HUDEP-2 (cell line): ENCODE results near the gene KLRF1.
"Not testable (repeated sequence)": the region's sequence is repeated elsewhere in the genome, so short reads cannot be mapped to it uniquely, and the experiment has no call there.

Experiments
- DNase-seq, 76 experiments: peaks; one replicate each; lab custom pipeline; 2025; ENCODE audit not compliant: unreplicated experiment in 76 of 76; lab: John Stamatoyannopoulos, UW

KLRF1 gene

DNA sequence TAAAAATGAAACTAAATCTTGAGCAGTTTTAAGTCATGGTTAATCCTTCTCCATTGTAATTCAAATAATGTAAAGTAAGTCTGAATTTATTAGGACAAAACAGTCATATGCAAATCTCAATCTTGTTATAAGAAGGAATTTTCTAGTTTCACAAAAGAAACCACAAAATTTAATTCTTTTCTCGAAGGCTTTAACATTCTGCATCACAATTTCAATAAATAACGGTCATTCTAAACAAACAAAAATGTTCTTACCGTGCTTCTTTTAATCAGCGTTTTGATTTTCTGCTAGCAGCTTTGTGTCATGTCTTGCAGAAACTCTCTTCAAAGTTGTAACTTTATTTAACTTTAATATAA, 41.6 kb downstream of the KLRF1 start:
- no peak for DNase-seq

DNA sequence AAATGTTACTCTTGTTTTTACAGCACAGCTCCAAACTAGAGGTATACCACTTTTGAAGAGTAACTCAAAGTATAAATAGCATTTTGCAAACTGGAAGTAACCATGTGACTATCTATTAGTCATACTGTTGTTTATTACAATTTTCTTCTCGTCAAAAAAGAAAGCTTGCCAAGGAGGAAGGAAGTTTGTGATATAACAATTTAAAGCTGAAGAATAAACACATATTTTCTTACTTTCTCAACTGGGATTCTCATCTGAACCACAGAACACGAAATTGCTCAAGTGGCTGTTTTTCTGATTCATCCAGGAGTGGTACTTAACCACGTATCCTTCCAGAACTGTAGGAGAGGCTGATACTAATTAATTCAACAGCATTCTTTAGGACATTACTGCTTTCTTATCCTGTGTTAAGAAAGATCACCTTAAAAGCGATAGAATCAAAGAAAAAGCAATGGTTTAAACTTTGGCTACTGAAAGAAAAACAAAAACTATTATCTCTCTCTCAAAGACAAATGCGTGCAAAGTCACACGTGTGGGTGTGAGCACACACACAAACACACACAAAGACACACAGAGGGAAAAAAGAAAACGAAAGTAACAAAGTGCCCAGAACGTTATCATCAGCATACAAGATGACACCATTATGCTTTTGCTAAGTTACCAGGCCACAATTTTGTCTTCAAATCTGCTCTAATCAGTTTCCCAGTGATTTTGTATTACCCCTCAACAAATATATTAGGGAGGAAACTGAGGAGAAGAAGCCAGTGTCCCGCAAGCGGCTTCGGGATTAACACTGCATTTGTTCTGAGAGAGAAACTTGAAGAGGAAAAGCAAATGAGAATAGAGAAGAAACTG, 42.3 kb downstream of the KLRF1 start, which contains the start of gene CLEC2B:
CLEC2B (minus strand) TSS at position 48 of the 855 bp plus-strand sequence.
- peak in 4 of 76 experiments; percentile 1 to 21 (median 8) for DNase-seq

- DNase-seq: no peak
Measured at GRCh38 chr12:9870286-9870866, 43.1 kb downstream of the KLRF1 start.

- no peak for DNase-seq
Measured at GRCh38 chr12:9872162-9872561, 44.9 kb downstream of the KLRF1 start.

GRCh38 chr12:9872742-9873141, 45.5 kb downstream of the KLRF1 start:
- no peak for DNase-seq

DNA sequence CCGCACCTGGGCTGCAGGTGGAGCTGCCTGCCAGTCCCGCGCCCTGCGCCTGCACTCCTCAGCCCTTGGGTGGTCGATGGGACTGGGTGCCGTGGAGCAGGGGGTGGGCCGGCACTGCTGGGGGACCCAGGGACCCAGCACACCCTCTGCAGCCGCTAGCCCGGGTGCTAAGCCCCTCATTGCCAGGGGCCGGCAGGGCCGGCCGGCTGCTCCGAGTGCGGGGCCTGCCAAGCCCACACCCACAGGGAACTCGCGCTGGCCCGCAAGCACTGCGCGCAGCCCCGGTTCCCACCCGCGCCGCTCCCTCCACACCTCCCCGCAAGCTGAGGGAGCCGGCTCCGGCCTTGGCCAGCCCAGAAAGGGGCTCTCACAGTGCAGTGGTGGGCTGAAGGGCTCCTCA, 48.8 kb downstream of the KLRF1 start:
- DNase-seq: not testable (repeated sequence)

- no peak for DNase-seq
Measured at GRCh38 chr12:9880532-9881078, 53.3 kb downstream of the KLRF1 start.

- no peak for DNase-seq
Measured at GRCh38 chr12:9881246-9881645, 54.0 kb downstream of the KLRF1 start, which contains the start of gene KLRF2. TSS of gene KLRF2 (plus strand) at chr12:9881489. CDS start at chr12:9881596, 107 bp downstream.

GRCh38 chr12:9881988-9882387, 54.7 kb downstream of the KLRF1 start:
- DNase-seq: no peak

DNA sequence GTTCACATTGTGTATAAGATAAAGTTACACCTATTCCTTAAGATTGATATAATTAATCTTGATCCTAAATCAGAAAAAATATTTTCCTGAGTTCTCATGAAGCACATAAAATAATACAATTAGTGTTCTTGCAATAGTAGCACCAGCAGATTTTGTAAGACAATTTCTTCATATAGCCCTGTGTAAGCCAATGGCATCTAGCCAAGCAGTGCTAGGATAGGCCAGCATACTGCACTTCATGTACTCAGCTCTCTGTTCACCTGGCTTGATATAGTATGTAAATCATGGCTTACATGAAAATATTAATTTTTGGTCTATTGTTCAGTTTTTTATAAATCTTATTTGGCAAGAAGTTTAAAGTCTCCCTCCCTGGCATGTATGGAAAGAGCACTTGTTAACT, 55.9 kb downstream of the KLRF1 start:
- no peak for DNase-seq

- DNase-seq: no peak
Measured at GRCh38 chr12:9888665-9889273, 61.5 kb downstream of the KLRF1 start.
